IMR-90 (cell line): Measurements from ENCODE around the gene RIPOR2.

Source experiments
- BHLHE40 ChIP-seq: fragments of 150-350 bp; IDR thresholded peaks from 2 replicates; pipeline ENCODE4 v1.6.1; 2016; ENCODE audit warnings: mild to moderate bottlenecking, low read depth, low read length
- CEBPB ChIP-seq: IDR thresholded peaks from 2 replicates; pipeline ENCODE4 v1.6.1; 2012; ENCODE audit warnings: low read depth, low read length, improper control_type of control experiment
- CHD1 ChIP-seq: IDR thresholded peaks from 2 replicates; pipeline ENCODE4 v1.6.1; 2012; ENCODE audit warnings: low read depth, low read length, improper control_type of control experiment
- CTCF ChIP-seq: conservative IDR thresholded peaks from 2 replicates; pipeline ENCODE4 v1.5.1; 2012; ENCODE audit warnings: mild to moderate bottlenecking, low read depth, low read length, improper control_type of control experiment
- MAFK ChIP-seq: IDR thresholded peaks from 2 replicates; pipeline ENCODE4 v1.6.1; 2012; ENCODE audit warnings: low read depth, low read length, improper control_type of control experiment
- NFE2L2 ChIP-seq: fragments of 150-350 bp; IDR thresholded peaks from 2 replicates; pipeline ENCODE4 v1.6.1; 2016; ENCODE audit warnings: low read depth, mild to moderate bottlenecking, low read length
- POLR2A ChIP-seq: IDR thresholded peaks from 2 replicates; pipeline ENCODE4 v1.6.1; 2012; ENCODE audit warnings: mild to moderate bottlenecking, low read depth, low read length
- RAD21 ChIP-seq: IDR thresholded peaks from 2 replicates; pipeline ENCODE4 v1.6.1; 2012; ENCODE audit warnings: low read length, improper control_type of control experiment
- SMC3 ChIP-seq: fragments of 150-350 bp; IDR thresholded peaks from 2 replicates; pipeline ENCODE4 v1.6.1; 2016; ENCODE audit warnings: low read depth, mild to moderate bottlenecking, antibody characterized with exemption, low read length, moderate library complexity

GRCh38 chr6:24802271-24803059 is 133.3 kb downstream of the RIPOR2 start:
- TF ChIP-seq CTCF (no peak), RAD21 (no peak), SMC3 (no peak), MAFK (no peak), BHLHE40 (no peak), POLR2A (no peak), CHD1 (no peak), NFE2L2 (no peak), CEBPB (no peak)
